ENCODE measurements around the gene PTPRG. TPM values are rescaled to one million over a fixed set of nuclear protein-coding genes. Genes with fewer than 3 reads are reported as not detected.

PTPRG gene
- total RNA-seq, 1 experiment from 2014 or later, result 69.3 TPM

DNA sequence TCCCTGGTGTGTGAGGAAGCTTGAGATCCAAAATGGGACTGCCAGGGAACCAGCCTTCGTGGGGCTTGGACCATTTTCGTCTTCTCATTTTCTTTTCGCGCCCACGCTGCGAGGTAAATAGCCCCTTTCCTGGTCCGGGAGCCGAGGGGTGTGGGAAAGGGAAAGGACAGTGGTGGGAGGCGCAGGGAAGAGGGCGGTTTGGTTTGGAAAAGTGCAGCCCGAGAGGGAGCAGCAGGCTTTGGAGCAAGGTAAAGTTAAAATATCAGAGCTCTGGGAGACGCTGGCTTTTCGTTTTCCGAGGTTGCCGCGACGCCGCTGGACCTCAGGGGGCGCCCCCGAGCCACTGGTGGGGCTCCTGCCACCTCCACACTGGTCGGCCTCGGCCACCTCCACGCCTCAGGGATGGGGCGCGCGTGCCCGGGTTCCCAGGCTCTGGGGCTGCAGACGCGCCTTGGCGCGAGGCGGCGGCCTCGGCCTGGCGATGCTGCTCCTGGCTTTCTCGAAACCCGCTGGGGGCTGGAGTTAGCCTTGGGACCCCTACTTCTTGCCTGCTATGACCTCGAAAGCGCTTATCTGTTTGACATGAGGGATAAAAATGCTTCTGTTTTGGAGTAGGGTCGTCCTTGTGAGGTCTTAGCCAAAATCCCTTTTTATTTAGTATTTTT lies 3.2 kb downstream of the PTPRG start:
- no peaks in the 10 kb centered on the region for H4K20me1 ChIP-seq (ENCODE audit: control insufficient read depth, insufficient read depth, insufficient read length)
- no peak overlapping the region for H2BK15ac ChIP-seq (ENCODE audit: low read depth, low read length)
- peak overlapping the region in 1 of 3 experiments; percentile 94; a peak in 3 of 7 replicates for H3K27ac Mint-ChIP-seq
- H3K4me1 Mint-ChIP-seq, result peaks cover 41 to 42% of the 10 kb centered on the region in 2 experiments
- no peaks in the 10 kb centered on the region for H3K9me3 ChIP-seq (ENCODE audit: control insufficient read depth, low read depth, low read length)
- H3K9me3 Mint-ChIP-seq, result peaks cover 0 to 2% of the 10 kb centered on the region in 2 experiments; a peak in 1 of 5 replicates
- no peak overlapping the region for H2AK5ac ChIP-seq (ENCODE audit: insufficient read length, low read length)
- H3K27me3 Mint-ChIP-seq (ENCODE audit: low read depth), result no peaks in the 10 kb centered on the region; the same call in 1 of the 2 replicates
- H3K4me3 Mint-ChIP-seq, result peak overlapping the region; percentile 96 to 100
- no peak overlapping the region for H4K5ac ChIP-seq (ENCODE audit: insufficient read length, low read depth, low read length)
- H3K4ac ChIP-seq (ENCODE audit: low read depth, low read length), result no peak overlapping the region
- H3K36me3 Mint-ChIP-seq (ENCODE audit: insufficient read depth in 1 of 3, low read depth in 3 of 3), result peaks cover 8 to 31% (median 15%) of the 10 kb centered on the region in 3 experiments; a peak in 6 of 7 replicates
- H2BK5ac ChIP-seq (ENCODE audit: insufficient read length, low read length), result no peak overlapping the region
- peaks cover 30% of the 10 kb centered on the region for H3K23me2 ChIP-seq (ENCODE audit: insufficient read length, low read depth, low read length, poor library complexity, severe bottlenecking)
- no peaks in the 10 kb centered on the region for H3K27me3 ChIP-seq (ENCODE audit: insufficient read depth, low read length)
- peak overlapping the region; percentile 98 for H3K9ac ChIP-seq (ENCODE audit: extremely low read depth, insufficient read length, low read length)
- no CpG with 5 or more reads among the region's 40 CpGs for WGBS (ENCODE audit: extremely low coverage, insufficient read length, low lambda C conversion rate)
- H3K79me1 ChIP-seq (ENCODE audit: insufficient read depth, low read depth, low read length, poor library complexity, severe bottlenecking), result peaks cover 10% of the 10 kb centered on the region
- no peak overlapping the region for H4K8ac ChIP-seq (replicated peaks; ENCODE audit: insufficient read length, low read depth, low read length)
- H2BK20ac ChIP-seq (ENCODE audit: low read depth, low read length, poor library complexity, severe bottlenecking), result no peak overlapping the region
- H3K79me2 ChIP-seq (ENCODE audit: insufficient read depth, low read length), result peaks cover 69% of the 10 kb centered on the region
- H2BK120ac ChIP-seq (ENCODE audit: low read depth, low read length, poor library complexity, severe bottlenecking), result no peak overlapping the region
- no peak overlapping the region for H3K14ac ChIP-seq (ENCODE audit: insufficient read depth, low read length)
- no peak overlapping the region for H3K23ac ChIP-seq (ENCODE audit: insufficient read length, low read depth, low read length)
- no peak overlapping the region for H2AFZ ChIP-seq (ENCODE audit: low read length)
- peak overlapping the region; percentile 93 for H3K4me2 ChIP-seq (ENCODE audit: insufficient read depth, insufficient read length, low read length)
- H4K91ac ChIP-seq (ENCODE audit: insufficient read length, low read depth, low read length), result no peak overlapping the region
- TF ChIP-seq, protein P1, sequence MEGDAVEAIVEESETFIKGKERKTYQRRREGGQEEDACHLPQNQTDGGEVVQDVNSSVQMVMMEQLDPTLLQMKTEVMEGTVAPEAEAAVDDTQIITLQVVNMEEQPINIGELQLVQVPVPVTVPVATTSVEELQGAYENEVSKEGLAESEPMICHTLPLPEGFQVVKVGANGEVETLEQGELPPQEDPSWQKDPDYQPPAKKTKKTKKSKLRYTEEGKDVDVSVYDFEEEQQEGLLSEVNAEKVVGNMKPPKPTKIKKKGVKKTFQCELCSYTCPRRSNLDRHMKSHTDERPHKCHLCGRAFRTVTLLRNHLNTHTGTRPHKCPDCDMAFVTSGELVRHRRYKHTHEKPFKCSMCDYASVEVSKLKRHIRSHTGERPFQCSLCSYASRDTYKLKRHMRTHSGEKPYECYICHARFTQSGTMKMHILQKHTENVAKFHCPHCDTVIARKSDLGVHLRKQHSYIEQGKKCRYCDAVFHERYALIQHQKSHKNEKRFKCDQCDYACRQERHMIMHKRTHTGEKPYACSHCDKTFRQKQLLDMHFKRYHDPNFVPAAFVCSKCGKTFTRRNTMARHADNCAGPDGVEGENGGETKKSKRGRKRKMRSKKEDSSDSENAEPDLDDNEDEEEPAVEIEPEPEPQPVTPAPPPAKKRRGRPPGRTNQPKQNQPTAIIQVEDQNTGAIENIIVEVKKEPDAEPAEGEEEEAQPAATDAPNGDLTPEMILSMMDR (conservative IDR thresholded peaks at IDR 0.05), result peak; percentile 87
- DNase-seq, result peak; percentile 81
- H3K18ac ChIP-seq (ENCODE audit: insufficient read length, low read depth, low read length), result no peak overlapping the region
- H3K56ac ChIP-seq (ENCODE audit: insufficient read length, low read depth, low read length), result no peak overlapping the region
- H3T11ph ChIP-seq (ENCODE audit: low read length), result no peak overlapping the region
- no peak overlapping the region for H3K27ac ChIP-seq (ENCODE audit: insufficient read length, low read depth, low read length)
- peaks cover 7% of the 10 kb centered on the region; the same call in 1 of the 2 replicates for H3K4me1 ChIP-seq (ENCODE audit: insufficient read depth, low read length)
- no peak overlapping the region for H2BK12ac ChIP-seq (ENCODE audit: insufficient read length, low read depth, low read length)
